Heart left ventricle (tissue), 16 donors: ENCODE results near the gene PADI4. TPM values are rescaled to one million over a fixed set of nuclear protein-coding genes. Genes with fewer than 3 reads are reported as not detected.

Experiments
- ATAC-seq, 4 donors: fragments of 200-7000 bp; cut with Tn5 transposase; one replicate each; pipeline ENCODE4 v1.9.1; 2020 to 2022; ENCODE audit warnings: moderate library complexity in 4 of 4, mild to moderate bottlenecking in 3 of 4, moderate number of reproducible peaks in 1 of 4
- DNase-seq, 5 donors: peaks; one replicate each; pipeline ENCODE4 v3.0.0-alpha.2; 2020
- H3K27ac ChIP-seq, 12 donors: fragments of 200-600 bp; sonication (generic) in 4 of 12; one replicate each; pipeline versions ENCODE4 v1.5.0 to v1.8.0; 2016 to 2022; ENCODE audit warnings: mild to moderate bottlenecking in 2 of 12
- H3K27me3 ChIP-seq, 9 donors: fragments of 200-600 bp; sonication (generic) in 2 of 9; one replicate each; pipeline versions ENCODE4 v1.5.1 to v1.8.0; 2016 to 2022; ENCODE audit warnings: mild to moderate bottlenecking in 3 of 9
- H3K36me3 ChIP-seq, 9 donors: fragments of 200-600 bp; sonication (generic) in 2 of 9; one replicate each; pipeline versions ENCODE4 v1.5.0 to v1.8.0; 2018 to 2022; ENCODE audit warnings: mild to moderate bottlenecking in 2 of 9
- H3K4me1 ChIP-seq, 12 donors: fragments of 200-600 bp; sonication (generic) in 4 of 12; one replicate each; pipeline versions ENCODE4 v1.5.0 to v1.8.0; 2016 to 2022; ENCODE audit warnings: mild to moderate bottlenecking in 3 of 12
- H3K4me3 ChIP-seq, 12 donors: fragments of 200-600 bp; sonication (generic) in 4 of 12; one replicate each; pipeline versions ENCODE4 v1.5.0 to v1.8.0; 2017 to 2022; ENCODE audit warnings: mild to moderate bottlenecking in 9 of 12, moderate library complexity in 4 of 12
- H3K9me3 ChIP-seq, 12 donors: fragments of 200-600 bp; sonication (generic) in 4 of 12; one replicate each; pipeline versions ENCODE4 v1.5.0 to v1.8.0; 2016 to 2022; ENCODE audit warnings: mild to moderate bottlenecking in 1 of 12
- CTCF ChIP-seq, 12 donors: fragments of 200-600 bp; sonication (generic) in 4 of 12; IDR thresholded peaks; one replicate each; pipeline versions ENCODE4 v1.5.0 to v1.8.0; 2018 to 2022; ENCODE audit warnings: antibody characterized with exemption in 12 of 12, mild to moderate bottlenecking in 5 of 12
- POLR2A ChIP-seq, 2 donors: fragments of 450-650 bp; IDR thresholded peaks; one replicate each; pipeline ENCODE4 v1.6.1; 2017; ENCODE audit warnings: antibody characterized with exemption in 2 of 2, mild to moderate bottlenecking in 2 of 2, moderate library complexity in 2 of 2
- WGBS, 4 donors: extraction: QIAGEN DNeasy Blood & Tissue Kit in 2 of 4; methylation state at CpG; one replicate each; pipeline versions ENCODE4 v1.1.5 to v1.1.7; 2013 to 2018; 5-methylcytosine and 5-hydroxymethylcytosine counted together
- intact Hi-C, 10 donors: fragments of 100-400 bp; cut with DNase I; formaldehyde crosslinking; loops; one replicate each; pipeline versions ENCODE4 v1.11.1 to v1.14.2; 2022
- polyA plus RNA-seq, 2 donors: library from polyadenylated mRNA; stranded (reverse); fragments of 200-250 nt; gene quantifications; one replicate each; pipeline ENCODE4 v1.2.3, GENCODE V29; 2013
- total RNA-seq, 9 donors: library from RNA; depleted of rRNA in 2 of 9; stranded (reverse); fragments of >200 nt in 2 of 9; fragmentation: NEBNext Ultra II Directional in 3 of 9; extraction: Animal tissue kit (Norgen Biotek cat#: 25700) in 3 of 9; gene quantifications; one replicate each; pipeline versions ENCODE4 v1.1.0 to v1.2.4, GENCODE V29; 2016 to 2023
- donor health status: ischemic (EF 13 %, LVEDD 7.1; RV severe dilation, severe dysfunction).
- donor health status: healthy with polysubstance abuse.
- donor health status: DM: no; HTN: yes; CAD: no.
- donor health status: DM: no; HTN: no; CAD: no.
- donor health status: ischemic (EF 25% LVEDD 6.9; RV normal size, moderate dysfunction).
- donor health status: ischemic (EF 25% LVEDD 5.7; RV mildly dilated, moderate dysfunction).
- donor health status: healthy.
- donor health status: DM: yes; HTN: yes; CAD: no.
- donor health status: ischemic (EF 35%, LVEDD 5.7; RV mildly dilated, moderate dysfunction).
- donor health status: nonischemic (EF 11% LVEDD 7.7; RV severe dilation, severe dysfunction).
- donor health status: DM: yes; HTN: yes; CAD: no.
- donor health status: PGD.
- donor health status: ischemic (EF 29% LVEDD 5.4; RV normal size, mild dysfunction).
- donor health status: nonischemic (EF 23%, LVEDD 6.1; RV moderate dilation, normal function).

PADI4 gene
- total and polyA plus RNA-seq, 11 donors: 0.08 to 2.3 (median 0.35) TPM; not detected in 2

DNA sequence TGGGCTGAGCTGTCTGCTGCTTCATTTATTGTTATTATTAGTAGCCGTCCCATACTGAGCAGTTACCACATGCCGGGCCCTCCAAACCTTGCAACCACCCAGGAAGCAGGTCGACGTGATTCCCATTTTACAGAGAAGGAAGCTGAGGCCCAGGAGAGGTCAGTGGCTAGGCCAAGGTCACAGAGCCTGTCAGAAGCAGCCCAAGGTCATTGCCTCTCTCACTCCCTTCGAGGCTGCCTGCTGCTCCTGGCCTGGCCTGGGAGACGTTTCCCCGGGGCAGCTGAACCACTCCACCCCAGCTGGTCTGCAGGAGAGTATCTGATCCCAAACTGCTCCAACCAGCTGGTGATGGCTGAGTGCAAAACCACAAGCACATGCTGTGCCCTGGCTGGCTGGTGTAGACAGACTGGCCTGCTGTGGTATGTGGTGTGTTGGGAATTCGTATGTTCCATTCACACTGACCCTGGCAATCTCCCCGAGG, 6.5 kb downstream of the PADI4 start:
- H3K27ac ChIP-seq: no peak overlapping the region
- 41 to 65% (median 50%) methylated on average over 7 to 9 of the region's 9 CpGs for WGBS, 4 donors
- TF ChIP-seq POLR2A (IDR thresholded peaks at IDR 0.05): no peak
- TF ChIP-seq CTCF (IDR thresholded peaks at IDR 0.05): no peak
- H3K36me3 ChIP-seq: no peaks in the 10 kb centered on the region
- no peaks in the 10 kb centered on the region for H3K4me1 ChIP-seq
- ATAC-seq (no peak), DNase-seq (no peak)
- H3K27me3 ChIP-seq: peaks cover 0 to 60% (median 9%) of the 10 kb centered on the region in 9 donors
- intact Hi-C loops: no loop called here
- peaks cover 0 to 1% (median 0%) of the 10 kb centered on the region in 12 donors for H3K9me3 ChIP-seq
- no peak overlapping the region for H3K4me3 ChIP-seq

GRCh38 chr1:17315542-17316130, 7.6 kb downstream of the PADI4 start:
- 30 to 44% (median 40%) methylated on average over 7 of the region's 7 CpGs for WGBS, 4 donors
- no peak overlapping the region for H3K4me3 ChIP-seq
- DNase-seq (no peak), ATAC-seq (no peak)
- H3K4me1 ChIP-seq: no peaks in the 10 kb centered on the region
- TF ChIP-seq CTCF (IDR thresholded peaks at IDR 0.05): no peak
- TF ChIP-seq POLR2A (IDR thresholded peaks at IDR 0.05): no peak
- intact Hi-C loops: no loop called here
- peaks cover 0 to 50% (median 4%) of the 10 kb centered on the region in 9 donors for H3K27me3 ChIP-seq
- H3K9me3 ChIP-seq: peaks cover 0 to 9% (median 2%) of the 10 kb centered on the region in 12 donors
- H3K36me3 ChIP-seq: no peaks in the 10 kb centered on the region
- no peak overlapping the region for H3K27ac ChIP-seq

- no peaks in the 10 kb centered on the region for H3K36me3 ChIP-seq
- no peak overlapping the region for H3K4me3 ChIP-seq
- DNase-seq (no peak), ATAC-seq (no peak)
- no peaks in the 10 kb centered on the region for H3K4me1 ChIP-seq
- TF ChIP-seq POLR2A (IDR thresholded peaks at IDR 0.05): no peak
- no peak for TF ChIP-seq CTCF (IDR thresholded peaks at IDR 0.05)
- peaks cover 0 to 46% (median 4%) of the 10 kb centered on the region in 9 donors for H3K27me3 ChIP-seq
- WGBS, 4 donors: 78 to 85% (median 83%) methylated on average over 9 of the region's 9 CpGs
- intact Hi-C loops: no loop called here
- peaks cover 0 to 9% (median 2%) of the 10 kb centered on the region in 12 donors for H3K9me3 ChIP-seq
- H3K27ac ChIP-seq: no peak overlapping the region
Observed at GRCh38 chr1:17316704-17317103, 8.7 kb downstream of the PADI4 start.

- Histone ChIP-seq H3K27me3 (peaks cover 0 to 31% (median 4%) of the 10 kb centered on the region in 9 donors), H3K36me3 (no peaks in the 10 kb centered on the region), H3K27ac (no peak overlapping the region), H3K9me3 (peaks cover 0 to 9% (median 2%) of the 10 kb centered on the region in 12 donors), H3K4me3 (no peak overlapping the region), H3K4me1 (no peaks in the 10 kb centered on the region)
- intact Hi-C loops: no loop called here
- TF ChIP-seq POLR2A (IDR thresholded peaks at IDR 0.05) (no peak), CTCF (IDR thresholded peaks at IDR 0.05) (no peak)
- DNase-seq: no peak
- WGBS, 4 donors: 43 to 53% (median 47%) methylated on average over 6 of the region's 6 CpGs
- ATAC-seq: no peak
Observed at GRCh38 chr1:17318262-17318661, 10.3 kb downstream of the PADI4 start.
